OCI-LY7 (cell line): ENCODE results near the gene MKS1. TPM values are rescaled to one million over a fixed set of nuclear protein-coding genes. Genes with fewer than 3 reads are reported as not detected.

Source experiments
- BruUV-seq: library from RNA; stranded (reverse); fragments of 400-500 nt; replicated peaks from 2 replicates; lab custom pipeline; 2021; lab: Mats Ljungman, UMichigan
- CTCF ChIA-PET: fragments of 300-600 bp; sonication (Branson Sonifier 250); formaldehyde crosslinking; loops from one replicate; lab custom pipeline; 2022; ENCODE audit warnings: antibody characterized with exemption; ENCODE audit not compliant: unreplicated experiment; lab: Charles Lee
- POLR2A ChIA-PET: fragments of 300-600 bp; sonication (Branson Sonifier 250); formaldehyde crosslinking; loops from one replicate; lab custom pipeline; 2022; ENCODE audit warnings: antibody characterized with exemption; lab: Charles Lee
- DNase-seq: peaks from one replicate; pipeline ENCODE4 v3.0.0-alpha.2; 2015; ENCODE audit warnings: low spot score
- H2AFZ ChIP-seq: fragments of 200-600 bp; sonication (generic), shearing (Covaris generic); 2 replicates; pipeline ENCODE4 v1.6.1; 2014; ENCODE audit warnings: mild to moderate bottlenecking, antibody characterized with exemption, low read length, moderate library complexity
- H3K27ac ChIP-seq: fragments of 200-600 bp; sonication (generic); 2 replicates; pipeline ENCODE4 v1.5.1; 2014; ENCODE audit warnings: mixed run types, low read depth, mild to moderate bottlenecking, moderate library complexity, low read length, inconsistent platforms; ENCODE audit not compliant: poor library complexity, severe bottlenecking
- H3K36me3 ChIP-seq: fragments of 200-600 bp; sonication (generic); 2 replicates; pipeline ENCODE4 v1.6.1; 2014; ENCODE audit warnings: mild to moderate bottlenecking, antibody characterized with exemption, low read length, moderate library complexity, mixed read lengths; ENCODE audit not compliant: insufficient read depth
- H3K4me1 ChIP-seq: fragments of 200-600 bp; sonication (generic); 2 replicates; pipeline ENCODE4 v1.5.1; 2014; ENCODE audit warnings: mild to moderate bottlenecking, low read length; ENCODE audit not compliant: insufficient read depth, poor library complexity, severe bottlenecking
- H3K4me2 ChIP-seq: fragments of 200-600 bp; sonication (generic); 2 replicates; pipeline ENCODE4 v1.6.1; 2014; ENCODE audit warnings: mild to moderate bottlenecking, low read length
- H3K4me3 ChIP-seq: fragments of 200-600 bp; sonication (generic); 2 replicates; pipeline ENCODE4 v1.5.1; 2014; ENCODE audit warnings: mild to moderate bottlenecking, low read depth, low read length; ENCODE audit not compliant: poor library complexity, severe bottlenecking
- H3K79me2 ChIP-seq: fragments of 200-600 bp; sonication (generic); 2 replicates; pipeline ENCODE4 v1.6.1; 2016; ENCODE audit warnings: low read depth, mild to moderate bottlenecking, low read length, moderate library complexity, mixed read lengths; ENCODE audit not compliant: insufficient read depth
- H3K9me2 ChIP-seq: fragments of 200-600 bp; sonication (generic); 2 replicates; pipeline ENCODE4 v1.6.1; 2016; ENCODE audit warnings: mild to moderate bottlenecking, low read length, mixed read lengths; ENCODE audit not compliant: insufficient read depth
- H3K9me3 ChIP-seq: fragments of 200-600 bp; sonication (generic); 2 replicates; pipeline ENCODE4 v1.6.1; 2014; ENCODE audit warnings: mild to moderate bottlenecking, mixed run types, low read length, mixed read lengths
- H4K20me1 ChIP-seq: fragments of 200-600 bp; sonication (generic); 2 replicates; pipeline ENCODE4 v1.6.1; 2014; ENCODE audit warnings: mild to moderate bottlenecking, antibody characterized with exemption, low read length, moderate library complexity, mixed read lengths; ENCODE audit not compliant: insufficient read depth
- CTCF ChIP-seq: fragments of 200-600 bp; sonication (generic); conservative IDR thresholded peaks from 2 replicates; pipeline ENCODE4 v1.5.1; 2014; ENCODE audit warnings: mild to moderate bottlenecking, antibody characterized with exemption, low read length, moderate library complexity, mixed read lengths
- EZH2phosphoT487 ChIP-seq: fragments of 200-600 bp; sonication (generic); IDR thresholded peaks from 2 replicates; pipeline ENCODE4 v1.6.1; 2018; ENCODE audit warnings: low read depth, borderline replicate concordance, mild to moderate bottlenecking, mixed run types, antibody characterized with exemption, low read length, moderate library complexity, mixed read lengths
- intact Hi-C: fragments of 100-400 bp; cut with micrococcal nuclease; formaldehyde crosslinking; loops from one replicate; pipeline ENCODE4 v1.10.0; 2022; ENCODE audit not compliant: unreplicated experiment
- total RNA-seq, 2 experiments: library from RNA; depleted of rRNA in 1 of 2; stranded (reverse); fragments of >200 nt in 1 of 2; shearing (Covaris generic) in 1 of 2; gene quantifications; 2 replicates each; pipeline ENCODE4 v1.2.3, GENCODE V29; 2014 to 2022

Gene MKS1
- total RNA-seq, 2 experiments from 2014 or later = 0.69 to 26.9 TPM

GRCh38 chr17:58184308-58184985, 34.6 kb downstream of the MKS1 start:
- H3K4me3 ChIP-seq = no peak overlapping the region
- H3K9me3 ChIP-seq = no peaks in the 10 kb centered on the region
- no peaks in the 10 kb centered on the region for H3K36me3 ChIP-seq
- DNase-seq = no peak
- no peaks in the 10 kb centered on the region for H4K20me1 ChIP-seq
- no peaks in the 10 kb centered on the region for H3K9me2 ChIP-seq
- BruUV-seq = no TSS peak
- H3K4me1 ChIP-seq = peaks cover 16% of the 10 kb centered on the region
- ChIA-PET CTCF (no interaction called here), POLR2A (no interaction called here)
- H3K79me2 ChIP-seq = no peaks in the 10 kb centered on the region
- TF ChIP-seq CTCF (no peak), EZH2phosphoT487 (no peak)
- intact Hi-C loops = no loop called here
- H3K27ac ChIP-seq = no peak overlapping the region
- H3K4me2 ChIP-seq = no peak overlapping the region
- H2AFZ ChIP-seq = no peak overlapping the region

- TF ChIP-seq CTCF = no peak
- TF ChIP-seq EZH2phosphoT487 = no peak
- Histone ChIP-seq H2AFZ (no peak overlapping the region), H3K4me2 (no peak overlapping the region), H3K36me3 (no peaks in the 10 kb centered on the region), H4K20me1 (no peaks in the 10 kb centered on the region), H3K9me2 (no peaks in the 10 kb centered on the region), H3K4me1 (peaks cover 16% of the 10 kb centered on the region), H3K27ac (no peak overlapping the region), H3K79me2 (no peaks in the 10 kb centered on the region), H3K4me3 (no peak overlapping the region), H3K9me3 (no peaks in the 10 kb centered on the region)
- ChIA-PET POLR2A (no interaction called here), CTCF (no interaction called here)
- intact Hi-C loops = no loop called here
- BruUV-seq = no TSS peak
- DNase-seq = no peak
These were observed 35.5 kb downstream of the MKS1 start for GRCh38 chr17:58183514-58183913.

- H3K9me2 ChIP-seq = no peaks in the 10 kb centered on the region
- H3K36me3 ChIP-seq = no peaks in the 10 kb centered on the region
- no peak overlapping the region for H3K4me3 ChIP-seq
- peaks cover 16% of the 10 kb centered on the region for H3K4me1 ChIP-seq
- no peak overlapping the region for H2AFZ ChIP-seq
- intact Hi-C loops = no loop called here
- no peak for DNase-seq
- H3K27ac ChIP-seq = no peak overlapping the region
- no peak overlapping the region for H3K4me2 ChIP-seq
- TF ChIP-seq EZH2phosphoT487 = no peak
- no peak for TF ChIP-seq CTCF
- no TSS peak for BruUV-seq
- no peaks in the 10 kb centered on the region for H4K20me1 ChIP-seq
- ChIA-PET POLR2A (interaction anchor here (0.6 kb wide), 1 partner anchor 99 kb away, joined by 6 read pairs; no protein-coding TSS in a partner anchor), CTCF (no interaction called here)
- no peaks in the 10 kb centered on the region for H3K79me2 ChIP-seq
- H3K9me3 ChIP-seq = no peaks in the 10 kb centered on the region
These were observed 37.3 kb downstream of the MKS1 start for GRCh38 chr17:58181796-58182195.
